Endothelial cell of umbilical vein (primary cell): ENCODE measurements around the gene SUN3. TPM values are rescaled to one million over a fixed set of nuclear protein-coding genes. Genes with fewer than 3 reads are reported as not detected.

Experiments used
- BruUV-seq: library from RNA; stranded (reverse); fragments of 400-500 nt; replicated peaks from 2 replicates; lab custom pipeline; 2021; lab: Mats Ljungman, UMichigan
- CTCF ChIA-PET: fragments of 300-600, 350-600 bp; sonication (Branson Sonifier 250); formaldehyde crosslinking; loops from one replicate; lab custom pipeline; 2021; ENCODE audit warnings: antibody characterized with exemption, inconsistent platforms; lab: Charles Lee
- POLR2A ChIA-PET: fragments of 300-600, 350-600 bp; sonication (Branson Sonifier 250); formaldehyde crosslinking; loops from one replicate; lab custom pipeline; 2021; ENCODE audit warnings: antibody characterized with exemption, inconsistent platforms; lab: Charles Lee
- DNase-seq: peaks from one replicate; pipeline ENCODE4 v3.0.0-alpha.2; 2011; ENCODE audit warnings: low read depth, low spot score
- FAIRE-seq: peaks from 2 replicates; lab custom pipeline; 2011; peaks lifted over from hg19 to GRCh38; lab: Jason Lieb, UNC
- H2AFZ ChIP-seq: 2 replicates; pipeline ENCODE4 v1.6.0; 2012; ENCODE audit warnings: low read depth, low read length, control low read depth, inconsistent platforms
- H3K27ac ChIP-seq: 2 replicates; pipeline ENCODE4 v1.5.1; 2011; ENCODE audit warnings: low read depth, mild to moderate bottlenecking, control low read depth, low read length, moderate library complexity; ENCODE audit not compliant: insufficient read depth
- H3K27me3 ChIP-seq, 2 experiments: 2 replicates each; pipeline versions ENCODE4 v1.6.0 to v1.6.1; 2011; ENCODE audit warnings: low read length in 2 of 2, mixed read lengths in 1 of 2; ENCODE audit not compliant: control insufficient read depth in 2 of 2, insufficient read depth in 2 of 2
- H3K36me3 ChIP-seq, 2 experiments: 2 replicates in 1 of 2; 3 replicates in 1 of 2; pipeline ENCODE4 v1.5.1; 2011; ENCODE audit warnings: low read length in 2 of 2, mild to moderate bottlenecking in 1 of 2, moderate library complexity in 1 of 2; ENCODE audit not compliant: control insufficient read depth in 2 of 2, insufficient read depth in 2 of 2; ENCODE audit errors: extremely low read depth in 1 of 2
- H3K4me1 ChIP-seq: 3 replicates; pipeline ENCODE4 v1.5.1; 2011; ENCODE audit warnings: mild to moderate bottlenecking, low read length; ENCODE audit not compliant: control insufficient read depth, insufficient read depth; ENCODE audit errors: extremely low read depth
- H3K4me2 ChIP-seq: 2 replicates; pipeline ENCODE4 v1.6.1; 2011; ENCODE audit warnings: low read length, control low read depth, mixed read lengths; ENCODE audit not compliant: insufficient read depth
- H3K4me3 ChIP-seq, 3 experiments: fragments of 200-600 bp in 1 of 3; sonication (generic), shearing (Covaris generic) in 1 of 3; replicated peaks in 1 of 3; 2 replicates each; pipeline ENCODE4 v1.5.1; 2011 to 2016; ENCODE audit warnings: control low read depth in 3 of 3, low read length in 3 of 3, mild to moderate bottlenecking in 2 of 3, inconsistent platforms in 1 of 3, low read depth in 1 of 3, moderate library complexity in 1 of 3; ENCODE audit not compliant: insufficient read depth in 1 of 3
- H3K79me2 ChIP-seq: 2 replicates; pipeline ENCODE4 v1.6.0; 2012; ENCODE audit warnings: low read length, inconsistent platforms; ENCODE audit not compliant: control insufficient read depth, insufficient read depth
- H3K9ac ChIP-seq: replicated peaks from 2 replicates; pipeline ENCODE3; 2011; ENCODE audit warnings: low read length, control low read depth; ENCODE audit not compliant: insufficient read depth; ENCODE audit errors: extremely low read depth
- H3K9me1 ChIP-seq: replicated peaks from 3 replicates; pipeline ENCODE4 v1.6.0; 2011; ENCODE audit warnings: mild to moderate bottlenecking, low read length; ENCODE audit not compliant: control insufficient read depth, insufficient read depth; ENCODE audit errors: extremely low read depth
- H3K9me3 ChIP-seq: replicated peaks from 2 replicates; pipeline ENCODE4 v1.5.1; 2012; ENCODE audit warnings: low read length, inconsistent platforms; ENCODE audit not compliant: control insufficient read depth, insufficient read depth
- H4K20me1 ChIP-seq: replicated peaks from 2 replicates; pipeline ENCODE3; 2011; ENCODE audit warnings: mild to moderate bottlenecking, low read length; ENCODE audit not compliant: control insufficient read depth, insufficient read depth; ENCODE audit errors: extremely low read depth
- EZH2 ChIP-seq: IDR thresholded peaks from 2 replicates; pipeline ENCODE4 v1.6.1; 2012; ENCODE audit warnings: borderline replicate concordance, low read depth, mild to moderate bottlenecking, moderate library complexity, low read length, inconsistent platforms; ENCODE audit not compliant: severe bottlenecking
- FOS ChIP-seq: IDR thresholded peaks from 2 replicates; pipeline ENCODE4 v1.6.1; 2011; ENCODE audit warnings: mild to moderate bottlenecking, low read length, moderate library complexity, borderline replicate concordance; ENCODE audit not compliant: insufficient read depth
- GATA2 ChIP-seq: IDR thresholded peaks from 2 replicates; pipeline ENCODE4 v1.7.0; 2011; ENCODE audit warnings: low read depth, mild to moderate bottlenecking, moderate library complexity, mixed read lengths, low read length; ENCODE audit not compliant: insufficient read length, insufficient read depth
- JUN ChIP-seq: IDR thresholded peaks from 2 replicates; pipeline ENCODE4 v1.6.1; 2011; ENCODE audit warnings: borderline replicate concordance, low read depth; ENCODE audit not compliant: insufficient read length, insufficient read depth
- MYC ChIP-seq: IDR thresholded peaks from one replicate; pipeline ENCODE4 v1.6.1; 2011; ENCODE audit warnings: mild to moderate bottlenecking, low read depth, low read length
- POLR2A ChIP-seq: IDR thresholded peaks from 2 replicates; pipeline ENCODE4 v1.6.1; 2012; ENCODE audit warnings: low read depth, mild to moderate bottlenecking, control low read depth, low read length
- POLR2AphosphoS5 ChIP-seq: IDR thresholded peaks from 2 replicates; pipeline ENCODE4 v1.6.1; 2012; ENCODE audit warnings: low read depth, mild to moderate bottlenecking, control low read depth, low read length, moderate library complexity; ENCODE audit not compliant: insufficient read depth
- dilution Hi-C: fragments of 300-500 bp; cut with MboI; formaldehyde crosslinking; loops from one replicate; pipeline ENCODE4 v1.15.0; 2019; ENCODE audit warnings: low sequenced_read_pairs; ENCODE audit not compliant: extremely low pct_ligation_motif_present
- intact Hi-C: fragments of 100-400 bp; cut with micrococcal nuclease; formaldehyde crosslinking; loops from one replicate; pipeline ENCODE4 v1.10.0; 2022
- polyA plus RNA-seq, 4 experiments: library from polyadenylated mRNA; depleted of rRNA in 3 of 4; stranded (reverse) in 3 of 4; unstranded in 1 of 4; fragments of >200 nt; gene quantifications; 2 replicates each; pipeline versions ENCODE4 v1.2.1 to v1.2.3, GENCODE V29; 2011 to 2012; ENCODE audit warnings: missing spikeins in 1 of 4
- total RNA-seq: library from RNA; stranded (reverse); gene quantifications from 2 replicates; pipeline ENCODE4 v1.2.3, GENCODE V29; 2021
- TF ChIP-seq, protein P1 (sequence below): IDR thresholded peaks from 2 replicates; pipeline ENCODE4 v1.6.1; 2011; ENCODE audit not compliant: insufficient read depth, insufficient read length
- TF ChIP-seq, protein P2 (sequence below), 2 donors: IDR thresholded peaks; 1 replicate in 1 of 2; 2 replicates in 1 of 2; pipeline ENCODE4 v1.5.1; 2011; ENCODE audit warnings: low read length in 2 of 2, mild to moderate bottlenecking in 2 of 2, moderate library complexity in 2 of 2, control low read depth in 1 of 2, inconsistent platforms in 1 of 2, low read depth in 1 of 2; ENCODE audit not compliant: insufficient read depth in 1 of 2; ENCODE audit errors: extremely low read depth in 1 of 2

The SUN3 gene
- total and polyA plus RNA-seq, 2 donors (not counting 3 experiments of a cell fraction or from before 2014, with no cell fraction given) = not detected

DNA sequence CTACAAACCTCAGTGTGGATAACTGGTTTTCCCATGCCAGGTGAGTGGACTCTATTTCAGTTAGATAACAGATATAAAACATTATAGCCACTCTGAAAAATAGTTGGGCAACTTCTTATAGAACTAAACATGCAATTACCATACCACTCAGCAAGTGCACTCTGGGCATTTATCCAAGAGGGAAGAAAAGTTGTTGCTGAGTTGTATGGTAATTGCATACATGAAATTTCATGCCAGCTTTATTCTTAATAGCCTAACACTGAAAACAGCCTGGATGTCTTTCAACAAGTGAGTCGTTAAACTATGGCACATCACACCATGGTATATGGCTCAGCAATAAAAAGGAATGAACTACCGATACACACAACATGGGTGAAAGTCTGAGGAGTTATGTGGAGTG is 49.6 kb upstream of the SUN3 start:
- Histone ChIP-seq H3K9ac (no peak overlapping the region), H3K9me3 (no peaks in the 10 kb centered on the region), H3K27me3 (no peaks in the 10 kb centered on the region), H3K4me2 (no peak overlapping the region), H3K79me2 (no peaks in the 10 kb centered on the region), H3K4me3 (no peak overlapping the region), H3K9me1 (no peaks in the 10 kb centered on the region), H3K27ac (no peak overlapping the region), H4K20me1 (no peaks in the 10 kb centered on the region), H3K4me1 (peaks cover 2% of the 10 kb centered on the region), H2AFZ (no peak overlapping the region), H3K36me3 (no peaks in the 10 kb centered on the region)
- CTCF ChIA-PET = interaction anchor here (1.0 to 1.3 kb wide), 3 partner anchors 32 to 134 kb away, joined by 3 to 5 read pairs (median 3); no protein-coding TSS in a partner anchor
- no peak for FAIRE-seq
- POLR2A ChIA-PET = no interaction called here
- TF ChIP-seq JUN (no peak), POLR2A (no peak), POLR2AphosphoS5 (no peak), GATA2 (no peak), MYC (no peak), FOS (no peak), EZH2 (no peak)
- TF ChIP-seq, protein P1, sequence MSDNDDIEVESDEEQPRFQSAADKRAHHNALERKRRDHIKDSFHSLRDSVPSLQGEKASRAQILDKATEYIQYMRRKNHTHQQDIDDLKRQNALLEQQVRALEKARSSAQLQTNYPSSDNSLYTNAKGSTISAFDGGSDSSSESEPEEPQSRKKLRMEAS = no peak
- TF ChIP-seq, protein P2, sequence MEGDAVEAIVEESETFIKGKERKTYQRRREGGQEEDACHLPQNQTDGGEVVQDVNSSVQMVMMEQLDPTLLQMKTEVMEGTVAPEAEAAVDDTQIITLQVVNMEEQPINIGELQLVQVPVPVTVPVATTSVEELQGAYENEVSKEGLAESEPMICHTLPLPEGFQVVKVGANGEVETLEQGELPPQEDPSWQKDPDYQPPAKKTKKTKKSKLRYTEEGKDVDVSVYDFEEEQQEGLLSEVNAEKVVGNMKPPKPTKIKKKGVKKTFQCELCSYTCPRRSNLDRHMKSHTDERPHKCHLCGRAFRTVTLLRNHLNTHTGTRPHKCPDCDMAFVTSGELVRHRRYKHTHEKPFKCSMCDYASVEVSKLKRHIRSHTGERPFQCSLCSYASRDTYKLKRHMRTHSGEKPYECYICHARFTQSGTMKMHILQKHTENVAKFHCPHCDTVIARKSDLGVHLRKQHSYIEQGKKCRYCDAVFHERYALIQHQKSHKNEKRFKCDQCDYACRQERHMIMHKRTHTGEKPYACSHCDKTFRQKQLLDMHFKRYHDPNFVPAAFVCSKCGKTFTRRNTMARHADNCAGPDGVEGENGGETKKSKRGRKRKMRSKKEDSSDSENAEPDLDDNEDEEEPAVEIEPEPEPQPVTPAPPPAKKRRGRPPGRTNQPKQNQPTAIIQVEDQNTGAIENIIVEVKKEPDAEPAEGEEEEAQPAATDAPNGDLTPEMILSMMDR (IDR thresholded peaks at IDR 0.05; ENCODE audit: extremely low read depth in 1 of 2, insufficient read depth in 1 of 2, low read depth in 1 of 2, low read length in 2 of 2) = no peak
- BruUV-seq = no TSS peak
- intact Hi-C loops (no loop called here), dilution Hi-C loops (no loop called here)
- no peak for DNase-seq
